Breast epithelium (tissue), 4 donors: ENCODE data around the gene TREML4. TPM values are rescaled to one million over a fixed set of nuclear protein-coding genes. Genes with fewer than 3 reads are reported as not detected.
A peak's percentile ranks its signal among the peaks of the same experiment; 100 is the strongest.

Experiments used
- DNase-seq, 2 donors: peaks; one replicate each; pipeline ENCODE4 v3.0.0-alpha.2; 2019; ENCODE audit warnings: low spot score in 2 of 2
- H3K27ac ChIP-seq, 2 donors: fragments of 200-600 bp; sonication (generic) in 1 of 2; one replicate each; pipeline ENCODE4 v1.5.1; 2016 to 2019; ENCODE audit warnings: mild to moderate bottlenecking in 1 of 2
- H3K27me3 ChIP-seq, 2 donors: fragments of 200-600 bp; sonication (generic) in 1 of 2; one replicate each; pipeline versions ENCODE4 v1.5.1 to v1.6.0; 2017 to 2019; ENCODE audit warnings: control low read depth in 1 of 2, mild to moderate bottlenecking in 1 of 2
- H3K36me3 ChIP-seq: fragments of 200-600 bp; one replicate; pipeline ENCODE4 v1.5.1; 2019
- H3K4me1 ChIP-seq, 2 donors: fragments of 200-600 bp; sonication (generic); one replicate each; pipeline ENCODE4 v1.5.1; 2016 to 2019; ENCODE audit warnings: control low read depth in 1 of 2
- H3K4me3 ChIP-seq, 3 donors: fragments of 200-600 bp; sonication (generic); 1 replicate in 2 of 3; 2 replicates in 1 of 3; pipeline ENCODE4 v1.5.1; 2016 to 2019; ENCODE audit warnings: mild to moderate bottlenecking in 3 of 3, moderate library complexity in 2 of 3
- H3K9me3 ChIP-seq, 2 donors: fragments of 200-600 bp; sonication (generic) in 1 of 2; one replicate each; pipeline ENCODE4 v1.5.1; 2016 to 2019; ENCODE audit warnings: control low read depth in 1 of 2
- CTCF ChIP-seq, 3 donors: fragments of 450-650 bp; IDR thresholded peaks; one replicate each; pipeline ENCODE4 v1.5.1; 2016 to 2017; ENCODE audit warnings: antibody characterized with exemption in 3 of 3, mild to moderate bottlenecking in 3 of 3, moderate library complexity in 3 of 3
- POLR2A ChIP-seq: fragments of 450-650 bp; IDR thresholded peaks from one replicate; pipeline ENCODE4 v1.6.1; 2016; ENCODE audit warnings: antibody characterized with exemption, mild to moderate bottlenecking, moderate library complexity
- POLR2AphosphoS5 ChIP-seq, 3 donors: sonication (generic); formaldehyde crosslinking; IDR thresholded peaks; one replicate each; pipeline ENCODE4 v1.6.1; 2017; ENCODE audit warnings: antibody characterized with exemption in 3 of 3
- intact Hi-C: fragments of 100-400 bp; cut with DNase I; formaldehyde crosslinking; loops from one replicate; pipeline ENCODE4 v1.15.1; 2023; ENCODE audit warnings: low total_unique reads
- total RNA-seq, 3 donors: library from RNA; depleted of rRNA; stranded (reverse); fragments of >200 nt; gene quantifications; one replicate each; pipeline ENCODE4 v1.1.0, GENCODE V29; 2016

Gene TREML4
- total RNA-seq, 3 donors from 2014 or later: not detected

- no peak for DNase-seq
- TF ChIP-seq POLR2A: no peak
- TF ChIP-seq POLR2AphosphoS5 (IDR thresholded peaks at IDR 0.05): peak in 1 of 3 donors; percentile 53
- no peak for TF ChIP-seq CTCF (IDR thresholded peaks at IDR 0.05)
- Histone ChIP-seq H3K9me3 (no peaks in the 10 kb centered on the region), H3K27ac (no peak within 1 kb of the TSS), H3K4me1 (no peaks in the 10 kb centered on the region), H3K36me3 (no peaks in the 10 kb centered on the region), H3K27me3 (no peaks in the 10 kb centered on the region), H3K4me3 (no peak within 1 kb of the TSS)
- intact Hi-C loops: no loop called here
Measured at GRCh38 chr6:41286544-41287346, 58.6 kb downstream of the TREML4 start, which contains the start of gene TREM1. TREM1 (minus strand) TSS chr6:41286682; CDS start chr6:41286655, 27 bp downstream.

- Histone ChIP-seq H3K27ac (no peak overlapping the region), H3K27me3 (no peaks in the 10 kb centered on the region), H3K9me3 (no peaks in the 10 kb centered on the region), H3K4me1 (no peaks in the 10 kb centered on the region), H3K36me3 (no peaks in the 10 kb centered on the region), H3K4me3 (no peak overlapping the region)
- DNase-seq: no peak
- intact Hi-C loops: no loop called here
- TF ChIP-seq POLR2A: no peak
- no peak for TF ChIP-seq CTCF (IDR thresholded peaks at IDR 0.05)
- no peak for TF ChIP-seq POLR2AphosphoS5 (IDR thresholded peaks at IDR 0.05)
Measured at GRCh38 chr6:41288030-41288753, 60.0 kb downstream of the TREML4 start.

Other genes with a start within 250 kb of the TREML4 start
- 1 to 10 TPM; 1.1 to 2.0 (median 1.8) TPM for gene UNC5CL, start 189.1 kb upstream of the TREML4 start, total RNA-seq
- gene TSPO2, start 185.9 kb upstream of the TREML4 start, total RNA-seq: not detected
- gene APOBEC2, start 175.1 kb upstream of the TREML4 start, total RNA-seq: not detected
- gene OARD1, start 156.0 kb upstream of the TREML4 start, total RNA-seq: 10 to 100 TPM; 17.0 to 26.2 (median 22.3) TPM
- gene NFYA, start 155.4 kb upstream of the TREML4 start, total RNA-seq: 10 to 100 TPM; 28.6 to 33.4 (median 29.8) TPM
- 1 to 10 TPM in 1 of 3 donors, under 1 TPM in 2; 0.64 to 1.3 (median 0.98) TPM for gene TREML1, start 74.0 kb upstream of the TREML4 start, total RNA-seq
- 10 to 100 TPM in 2 of 3 donors, 1 to 10 TPM in 1; 7.7 to 31.6 (median 10.5) TPM for gene TREM2, start 65.2 kb upstream of the TREML4 start, total RNA-seq
- under 1 TPM in 2 of 3 donors, not detected in 1; under 0.01 to 0.15 TPM for gene TREML2, start 27.2 kb upstream of the TREML4 start, total RNA-seq
- 1 to 10 TPM in 2 of 3 donors, under 1 TPM in 1; 0.98 to 2.8 (median 1.3) TPM for gene TREM1, start 58.3 kb downstream of the TREML4 start, total RNA-seq
- gene NCR2, start 107.3 kb downstream of the TREML4 start, total RNA-seq: not detected